ENCODE data around the gene INSYN2A. TPM values are rescaled to one million over a fixed set of nuclear protein-coding genes. Genes with fewer than 3 reads are reported as not detected.

INSYN2A gene
- total and polyA plus RNA-seq, 8 donors, result 0.18 to 4.4 (median 1.2) TPM; not detected in 3

GRCh38 chr10:127174866-127175265, 21.5 kb downstream of the INSYN2A start:
- no peak overlapping the region for H3K27ac ChIP-seq
- H3K27me3 ChIP-seq, result no peaks in the 10 kb centered on the region
- no peak overlapping the region for H3K4me3 ChIP-seq
- intact Hi-C loops (cut with DNase I; ENCODE audit: low total_unique reads), result no loop called here
- 82 to 98% (median 97%) methylated on average over 8 of the region's 8 CpGs for WGBS, 5 donors
- DNase-seq, result no peak
- peaks cover 0 to 33% (median 15%) of the 10 kb centered on the region in 4 donors for H3K36me3 ChIP-seq
- no peak for TF ChIP-seq POLR2A (IDR thresholded peaks at IDR 0.05)
- H3K4me1 ChIP-seq, result no peaks in the 10 kb centered on the region
- no peaks in the 10 kb centered on the region for H3K9me3 ChIP-seq

- Histone ChIP-seq H3K9me3 (no peaks in the 10 kb centered on the region), H3K4me3 (no peak overlapping the region), H3K4me1 (peaks cover 0 to 2% (median 0%) of the 10 kb centered on the region in 4 donors), H3K36me3 (peaks cover 0 to 6% (median 0%) of the 10 kb centered on the region in 4 donors), H3K27me3 (no peaks in the 10 kb centered on the region), H3K27ac (no peak overlapping the region)
- TF ChIP-seq POLR2AphosphoS5 (IDR thresholded peaks at IDR 0.05) (no peak), POLR2A (IDR thresholded peaks at IDR 0.05) (no peak), CTCF (IDR thresholded peaks at IDR 0.05) (no peak), EP300 (IDR thresholded peaks at IDR 0.05) (no peak)
- DNase-seq, result no peak
- intact Hi-C loops (cut with DNase I; ENCODE audit: low total_unique reads), result no loop called here
- 83 to 95% (median 86%) methylated on average over 3 of the region's 3 CpGs for WGBS, 5 donors
Observed at GRCh38 chr10:127168261-127168660, 28.1 kb downstream of the INSYN2A start.

GRCh38 chr10:127162841-127163240, 33.5 kb downstream of the INSYN2A start:
- Histone ChIP-seq H3K27me3 (no peaks in the 10 kb centered on the region), H3K36me3 (no peaks in the 10 kb centered on the region), H3K4me3 (no peak overlapping the region), H3K27ac (no peak overlapping the region), H3K4me1 (peaks cover 0 to 5% (median 2%) of the 10 kb centered on the region in 4 donors), H3K9me3 (no peaks in the 10 kb centered on the region)
- TF ChIP-seq POLR2A (IDR thresholded peaks at IDR 0.05) (no peak), CTCF (IDR thresholded peaks at IDR 0.05) (no peak), POLR2AphosphoS5 (IDR thresholded peaks at IDR 0.05) (no peak), EP300 (IDR thresholded peaks at IDR 0.05) (no peak)
- intact Hi-C loops (cut with DNase I; ENCODE audit: low total_unique reads), result no loop called here
- 89 to 96% (median 95%) methylated on average over 6 of the region's 6 CpGs for WGBS, 5 donors
- no peak for DNase-seq

GRCh38 chr10:127161482-127161881, 34.9 kb downstream of the INSYN2A start:
- Histone ChIP-seq H3K27me3 (no peaks in the 10 kb centered on the region), H3K4me3 (no peak overlapping the region), H3K36me3 (no peaks in the 10 kb centered on the region), H3K9me3 (no peaks in the 10 kb centered on the region), H3K4me1 (peaks cover 0 to 16% (median 2%) of the 10 kb centered on the region in 4 donors), H3K27ac (no peak overlapping the region)
- 81 to 92% (median 91%) methylated on average over 5 of the region's 5 CpGs for WGBS, 5 donors
- no peak for TF ChIP-seq EP300 (IDR thresholded peaks at IDR 0.05)
- no peak for TF ChIP-seq CTCF (IDR thresholded peaks at IDR 0.05)
- intact Hi-C loops (cut with DNase I; ENCODE audit: low total_unique reads), result no loop called here
- no peak for DNase-seq

- Histone ChIP-seq H3K9me3 (no peaks in the 10 kb centered on the region), H3K4me1 (peaks cover 0 to 16% (median 2%) of the 10 kb centered on the region in 4 donors), H3K27ac (no peak overlapping the region), H3K4me3 (no peak overlapping the region), H3K27me3 (no peaks in the 10 kb centered on the region), H3K36me3 (no peaks in the 10 kb centered on the region)
- WGBS, 5 donors, result 86 to 92% (median 89%) methylated on average over 13 of the region's 13 CpGs
- DNase-seq, result no peak
- TF ChIP-seq EP300 (IDR thresholded peaks at IDR 0.05) (no peak), CTCF (IDR thresholded peaks at IDR 0.05) (no peak), POLR2A (IDR thresholded peaks at IDR 0.05) (no peak), POLR2AphosphoS5 (IDR thresholded peaks at IDR 0.05) (no peak)
- intact Hi-C loops (cut with DNase I; ENCODE audit: low total_unique reads), result no loop called here
Observed at GRCh38 chr10:127159648-127160245, 36.6 kb downstream of the INSYN2A start.

Measured in stomach (tissue), 9 donors.